Kidney (tissue), 14 donors: ENCODE data around the gene MYH10. TPM values are rescaled to one million over a fixed set of nuclear protein-coding genes. Genes with fewer than 3 reads are reported as not detected.

Experiments
- DNase-seq, 5 donors: peaks; one replicate each; pipeline ENCODE4 v3.0.0-alpha.2; 2013 to 2020
- FAIRE-seq: peaks from 2 replicates; lab custom pipeline; 2012; peaks lifted over from hg19 to GRCh38; lab: Jason Lieb, UNC
- H3K27ac ChIP-seq, 2 donors: one replicate each; pipeline ENCODE4 v1.7.0; 2013; ENCODE audit warnings: low read depth in 2 of 2, low read length in 2 of 2, inconsistent platforms in 1 of 2
- H3K27me3 ChIP-seq: one replicate; pipeline ENCODE4 v1.7.1; 2013; ENCODE audit warnings: low read length, inconsistent platforms; ENCODE audit not compliant: control insufficient read depth, insufficient read depth
- H3K36me3 ChIP-seq, 3 donors: one replicate each; pipeline versions ENCODE4 v1.7.0 to v1.7.1; 2013; ENCODE audit warnings: low read length in 3 of 3, control low read depth in 1 of 3, inconsistent platforms in 1 of 3; ENCODE audit not compliant: insufficient read depth in 3 of 3, control insufficient read depth in 2 of 3
- H3K4me1 ChIP-seq, 3 donors: one replicate each; pipeline versions ENCODE4 v1.7.0 to v1.7.1; 2013; ENCODE audit warnings: low read length in 3 of 3, inconsistent platforms in 1 of 3, low read depth in 1 of 3; ENCODE audit not compliant: control insufficient read depth in 2 of 3, insufficient read depth in 2 of 3
- H3K4me3 ChIP-seq, 3 donors: one replicate each; pipeline versions ENCODE4 v1.7.0 to v1.8.1; 2013; ENCODE audit warnings: low read length in 3 of 3, control low read depth in 1 of 3, inconsistent platforms in 1 of 3
- H3K9ac ChIP-seq, 3 donors: one replicate each; pipeline versions ENCODE4 v1.7.0 to v1.7.1; 2013; ENCODE audit warnings: low read length in 3 of 3, control low read depth in 1 of 3, inconsistent platforms in 1 of 3
- H3K9me3 ChIP-seq, 3 donors: one replicate each; pipeline versions ENCODE4 v1.7.0 to v1.7.1; 2013; ENCODE audit warnings: low read length in 3 of 3, control low read depth in 1 of 3, inconsistent platforms in 1 of 3; ENCODE audit not compliant: control insufficient read depth in 2 of 3, insufficient read depth in 1 of 3
- intact Hi-C: fragments of 100-400 bp; cut with DNase I; formaldehyde crosslinking; loops from one replicate; pipeline ENCODE4 v1.11.1; 2022
- polyA plus RNA-seq: library from polyadenylated mRNA; stranded (reverse); fragments of 350-450 nt; fragmentation: Illumina TruSeq; extraction: RNeasy Lipid Tissue Mini Kit (QIAGEN cat#74804); gene quantifications from one replicate; pipeline ENCODE4 v1.2.3, GENCODE V29; 2014; ENCODE audit warnings: low read depth, low replicate concordance; ENCODE audit not compliant: insufficient read depth
- total RNA-seq: library from RNA; stranded (reverse); fragmentation: NEBNext Ultra II Directional; extraction: Animal tissue kit (Norgen Biotek cat#: 25700); gene quantifications from one replicate; pipeline ENCODE4 v1.2.1, GENCODE V29; 2021
- TF ChIP-seq, protein P1 (sequence below): IDR thresholded peaks from 3 replicates; pipeline ENCODE4 v1.5.1; 2012; ENCODE audit warnings: mild to moderate bottlenecking, moderate library complexity, borderline replicate concordance; ENCODE audit not compliant: insufficient read depth; ENCODE audit errors: extremely low read depth
- donor health status: control.
- donor health status: control.
- donor health status: control.
- donor health status: control.
- donor health status: control.
- donor health status: DM: yes; HTN: yes; CAD: no.
- donor health status: Normal renal cell carcinoma (clear cell type).

Gene MYH10
- total and polyA plus RNA-seq, 2 donors from 2014 or later: 23.6 to 104 TPM

DNA sequence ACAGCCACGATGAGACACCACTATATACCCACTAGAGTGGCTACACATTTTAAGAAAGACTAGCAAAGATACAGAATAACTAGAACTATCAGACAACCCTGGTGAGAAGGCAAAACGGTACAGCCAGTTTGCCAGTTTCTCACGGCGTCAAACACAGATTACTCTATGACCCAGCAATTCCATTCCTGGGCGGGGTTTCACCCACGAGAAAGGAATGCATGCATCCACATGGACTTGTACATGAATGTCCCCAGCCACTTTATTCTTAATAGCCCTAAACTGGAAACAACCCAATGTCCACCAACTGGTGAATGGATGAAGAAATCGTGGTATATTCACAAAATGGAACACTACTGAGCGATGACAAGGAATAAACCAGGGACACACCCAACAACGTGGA, 74.5 kb downstream of the MYH10 start:
- FAIRE-seq (no peak), DNase-seq (no peak)
- intact Hi-C loops: no loop called here
- no peak overlapping the region for H3K9ac ChIP-seq
- H3K36me3 ChIP-seq: peaks cover 4 to 17% (median 8%) of the 10 kb centered on the region in 3 donors
- H3K4me1 ChIP-seq: no peaks in the 10 kb centered on the region
- no peaks in the 10 kb centered on the region for H3K9me3 ChIP-seq
- no peak overlapping the region for H3K4me3 ChIP-seq
- H3K27ac ChIP-seq: no peak overlapping the region
- no peaks in the 10 kb centered on the region for H3K27me3 ChIP-seq
- TF ChIP-seq, protein P1, sequence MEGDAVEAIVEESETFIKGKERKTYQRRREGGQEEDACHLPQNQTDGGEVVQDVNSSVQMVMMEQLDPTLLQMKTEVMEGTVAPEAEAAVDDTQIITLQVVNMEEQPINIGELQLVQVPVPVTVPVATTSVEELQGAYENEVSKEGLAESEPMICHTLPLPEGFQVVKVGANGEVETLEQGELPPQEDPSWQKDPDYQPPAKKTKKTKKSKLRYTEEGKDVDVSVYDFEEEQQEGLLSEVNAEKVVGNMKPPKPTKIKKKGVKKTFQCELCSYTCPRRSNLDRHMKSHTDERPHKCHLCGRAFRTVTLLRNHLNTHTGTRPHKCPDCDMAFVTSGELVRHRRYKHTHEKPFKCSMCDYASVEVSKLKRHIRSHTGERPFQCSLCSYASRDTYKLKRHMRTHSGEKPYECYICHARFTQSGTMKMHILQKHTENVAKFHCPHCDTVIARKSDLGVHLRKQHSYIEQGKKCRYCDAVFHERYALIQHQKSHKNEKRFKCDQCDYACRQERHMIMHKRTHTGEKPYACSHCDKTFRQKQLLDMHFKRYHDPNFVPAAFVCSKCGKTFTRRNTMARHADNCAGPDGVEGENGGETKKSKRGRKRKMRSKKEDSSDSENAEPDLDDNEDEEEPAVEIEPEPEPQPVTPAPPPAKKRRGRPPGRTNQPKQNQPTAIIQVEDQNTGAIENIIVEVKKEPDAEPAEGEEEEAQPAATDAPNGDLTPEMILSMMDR: no peak

DNA sequence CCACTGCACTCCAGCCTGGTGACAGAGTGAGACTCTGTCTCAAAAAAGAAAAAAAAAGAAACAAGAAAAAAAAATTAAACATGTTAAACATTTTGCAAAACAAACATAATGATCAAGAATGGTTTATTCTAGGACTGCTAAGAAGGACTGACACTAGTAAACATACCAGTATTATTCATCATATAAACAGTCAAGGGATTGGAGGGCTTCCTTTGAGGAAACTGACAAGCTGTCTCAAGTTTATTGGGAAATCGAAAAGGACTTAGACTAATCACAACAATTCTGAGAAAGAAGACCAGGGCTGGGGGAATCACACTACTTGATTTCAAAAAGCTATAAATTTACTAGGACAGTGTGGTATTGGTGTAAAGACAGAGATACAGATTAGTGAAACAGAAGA, 75.5 kb downstream of the MYH10 start:
- DNase-seq: no peak
- Histone ChIP-seq H3K27me3 (no peaks in the 10 kb centered on the region), H3K9me3 (no peaks in the 10 kb centered on the region), H3K27ac (no peak overlapping the region), H3K9ac (no peak overlapping the region), H3K36me3 (peaks cover 2 to 8% (median 8%) of the 10 kb centered on the region in 3 donors), H3K4me1 (no peaks in the 10 kb centered on the region), H3K4me3 (no peak overlapping the region)
- intact Hi-C loops: no loop called here
- no peak for FAIRE-seq
- TF ChIP-seq, protein P1: no peak

DNA sequence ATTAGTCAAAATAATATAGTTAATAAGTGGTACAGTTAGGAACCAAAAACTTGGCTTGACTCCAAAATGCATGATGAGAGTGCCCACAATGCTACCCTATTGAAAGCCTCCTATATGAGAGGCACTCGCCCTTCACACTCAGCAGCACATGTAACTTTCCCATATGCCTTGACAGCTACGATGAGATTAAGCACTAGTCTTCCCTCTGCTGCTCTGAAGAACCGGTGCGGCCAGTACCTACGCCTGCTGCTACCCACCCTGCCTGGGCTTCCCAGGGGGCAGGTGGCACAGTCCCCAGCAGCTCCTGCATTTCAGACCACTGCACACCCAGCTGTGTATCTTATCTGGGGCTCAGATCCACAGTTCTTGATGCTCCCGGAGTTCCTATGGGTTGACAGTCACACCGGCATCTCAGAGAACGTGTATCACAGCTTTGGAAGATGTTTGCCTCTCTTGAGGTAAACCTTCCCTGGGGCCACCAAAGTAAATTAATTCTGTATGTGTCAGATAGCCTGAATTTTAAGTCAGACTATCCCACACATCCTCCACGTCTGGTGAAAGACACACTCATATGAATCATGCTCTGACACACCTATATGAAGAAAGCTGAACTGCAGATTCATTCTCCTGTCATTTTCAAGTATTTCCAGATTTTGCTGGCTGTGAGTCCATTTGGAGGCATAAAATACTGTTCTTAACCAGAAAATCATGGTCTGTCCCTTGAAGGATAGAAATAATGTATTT, 77.8 kb downstream of the MYH10 start:
- no peak overlapping the region for H3K9ac ChIP-seq
- TF ChIP-seq, protein P1: no peak
- H3K27ac ChIP-seq: no peak overlapping the region
- no peak overlapping the region for H3K4me3 ChIP-seq
- no peak for DNase-seq
- intact Hi-C loops: no loop called here
- no peaks in the 10 kb centered on the region for H3K27me3 ChIP-seq
- H3K4me1 ChIP-seq: no peaks in the 10 kb centered on the region
- H3K9me3 ChIP-seq: no peaks in the 10 kb centered on the region
- H3K36me3 ChIP-seq: peaks cover 2 to 21% (median 10%) of the 10 kb centered on the region in 3 donors
- FAIRE-seq: no peak
